HG02884 (cell line): ENCODE data around the gene S100A6.
A peak's percentile ranks its signal among the peaks of the same experiment; 100 is the strongest.
"Not testable (repeated sequence)": the region's sequence is repeated elsewhere in the genome, so short reads cannot be mapped to it uniquely, and the experiment has no call there.

Experiments used
- ATAC-seq: cut with Tn5 transposase; IDR thresholded peaks from one replicate; pipeline ENCODE4 v1.9.1; 2021; ENCODE audit warnings: mild to moderate bottlenecking, moderate library complexity; ENCODE audit not compliant: unreplicated experiment

S100A6 gene

GRCh38 chr1:153535242-153536011 is at the start of gene S100A6:
TSS of gene S100A6 (minus strand) at chr1:153535991. CDS start at chr1:153535339, 652 bp downstream.
- ATAC-seq, result peak; percentile 25

DNA sequence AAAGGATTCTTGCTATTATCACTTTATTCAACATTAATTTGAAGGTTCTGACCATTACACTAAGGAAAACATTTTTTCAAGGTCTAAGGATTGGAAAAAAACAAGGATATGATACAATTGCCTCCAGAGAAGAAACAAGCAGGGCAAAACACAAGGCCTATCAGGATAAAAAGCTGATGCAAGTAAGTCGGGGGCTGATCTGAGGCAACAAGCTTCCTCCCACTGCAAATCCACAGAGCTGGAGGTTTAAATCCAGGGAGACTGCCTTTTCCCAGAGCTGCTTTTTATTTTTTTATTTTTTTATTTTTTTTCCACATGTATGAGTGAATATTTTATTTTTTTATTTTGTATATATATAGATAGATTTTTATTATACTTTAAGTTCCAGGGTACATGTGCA is 49.2 kb upstream of the S100A6 start:
- ATAC-seq, result no peak

DNA sequence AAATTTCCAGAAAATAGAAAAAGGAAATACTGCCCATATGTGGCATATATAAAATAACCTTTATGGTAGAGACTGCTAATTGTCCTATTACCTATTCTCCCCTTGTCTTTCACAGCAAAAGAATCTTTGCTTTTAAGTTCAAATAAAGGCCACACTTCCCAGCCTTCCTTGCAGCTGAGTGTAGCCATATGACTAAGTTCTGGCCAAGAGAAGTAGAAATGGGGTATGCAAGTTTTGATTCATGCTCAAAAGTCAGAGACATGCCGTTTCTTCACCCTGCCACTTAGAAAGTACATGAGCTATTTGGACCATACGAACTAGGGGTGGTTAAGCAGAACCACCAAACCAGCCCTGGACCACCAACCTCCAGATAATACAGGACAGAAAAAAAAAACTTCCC is 48.2 kb upstream of the S100A6 start:
- no peak for ATAC-seq

DNA sequence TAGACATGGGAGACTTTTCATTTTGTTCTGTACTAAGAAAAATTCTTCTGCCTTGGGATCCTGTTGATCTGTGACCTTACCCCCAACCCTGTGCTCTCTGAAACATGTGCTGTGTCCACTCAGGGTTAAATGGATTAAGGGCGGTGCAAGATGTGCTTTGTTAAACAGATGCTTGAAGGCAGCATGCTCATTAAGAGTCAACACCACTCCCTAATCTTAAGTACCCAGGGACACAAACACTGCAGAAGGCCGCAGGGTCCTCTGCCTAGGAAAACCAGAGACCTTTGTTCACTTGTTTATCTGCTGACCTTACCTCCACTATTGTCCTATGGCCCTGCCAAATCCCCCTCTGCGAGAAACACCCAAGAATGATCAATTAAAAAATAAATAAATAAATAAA is 47.7 kb upstream of the S100A6 start:
- ATAC-seq, result not testable (repeated sequence)

DNA sequence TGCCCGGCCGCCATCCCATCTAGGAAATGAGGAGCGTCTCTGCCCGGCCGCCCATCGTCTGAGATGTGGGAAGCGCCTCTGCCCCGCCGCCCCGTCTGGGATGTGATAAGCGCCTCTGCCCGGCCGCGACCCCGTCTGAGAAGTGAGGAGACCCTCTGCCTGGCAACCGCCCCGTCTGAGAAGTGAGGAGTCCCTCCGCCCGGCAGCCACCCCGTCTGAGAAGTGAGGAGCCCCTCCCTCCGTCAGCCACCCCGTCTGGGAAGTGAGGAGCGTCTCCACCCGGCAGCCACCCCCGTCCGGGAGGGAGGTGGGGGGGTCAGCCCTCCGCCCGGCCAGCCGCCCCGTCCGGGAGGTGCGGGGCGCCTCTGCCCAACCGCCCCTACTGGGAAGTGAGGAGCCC is 47.0 kb upstream of the S100A6 start:
- not testable (repeated sequence) for ATAC-seq

DNA sequence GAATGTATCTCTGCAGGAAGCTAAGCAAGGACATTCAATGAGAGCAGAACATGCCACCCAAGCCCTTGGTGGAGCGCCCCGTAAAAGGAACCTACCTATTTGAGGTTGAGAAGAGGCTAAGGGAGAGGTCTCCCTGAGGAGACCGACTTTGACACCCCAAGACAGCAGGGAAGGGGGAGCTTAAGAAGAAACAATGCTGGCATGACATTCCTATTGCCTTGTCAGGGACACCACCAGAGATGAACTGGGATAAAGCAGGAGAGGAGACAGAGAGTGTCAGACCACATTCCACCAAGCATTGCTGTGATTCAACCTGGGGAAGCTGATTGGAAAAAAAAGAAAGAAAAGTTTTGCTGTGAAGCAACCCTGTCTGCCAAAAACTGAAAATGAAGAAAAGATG is 43.1 kb upstream of the S100A6 start:
- ATAC-seq, result no peak

DNA sequence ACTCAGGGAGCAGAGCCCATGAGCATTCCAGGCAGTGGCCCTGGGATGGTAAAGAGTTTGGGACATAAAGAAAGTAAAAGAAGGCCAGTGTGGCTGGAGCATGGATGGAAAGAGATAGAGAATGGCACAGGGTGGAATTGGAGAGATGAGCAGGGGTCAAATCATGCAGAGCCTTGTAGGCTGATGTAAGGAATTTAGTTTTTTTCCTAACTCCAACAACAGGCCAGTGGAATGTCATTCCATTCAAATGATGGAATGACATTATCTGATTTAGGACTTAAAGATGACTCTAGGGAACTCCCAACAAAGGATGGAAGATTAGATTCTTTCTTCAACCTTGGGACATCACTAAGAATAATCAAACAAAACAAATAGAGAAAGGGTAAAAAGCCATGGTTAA is 42.7 kb upstream of the S100A6 start:
- ATAC-seq, result no peak

DNA sequence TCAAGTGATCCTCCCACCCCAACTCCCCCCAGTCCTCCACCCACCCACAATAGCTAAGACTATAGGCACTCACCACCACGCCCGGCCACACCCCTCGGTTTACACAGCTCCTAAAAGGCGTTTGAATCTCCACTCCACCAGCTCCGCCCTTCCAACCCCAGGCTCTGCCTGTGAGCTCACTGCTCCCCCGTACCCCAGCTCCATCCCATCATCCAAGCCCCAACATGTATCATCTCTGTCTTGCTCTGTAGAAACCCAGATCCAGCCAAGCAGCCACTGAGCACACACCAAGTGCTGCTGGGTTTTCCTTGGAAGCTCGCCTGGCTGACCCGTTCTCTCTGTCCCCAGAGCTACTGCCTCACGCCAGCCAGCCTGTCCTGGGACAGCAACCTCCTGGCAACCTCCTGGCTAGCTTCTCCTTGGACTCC is 41.8 kb upstream of the S100A6 start:
- ATAC-seq, result no peak

DNA sequence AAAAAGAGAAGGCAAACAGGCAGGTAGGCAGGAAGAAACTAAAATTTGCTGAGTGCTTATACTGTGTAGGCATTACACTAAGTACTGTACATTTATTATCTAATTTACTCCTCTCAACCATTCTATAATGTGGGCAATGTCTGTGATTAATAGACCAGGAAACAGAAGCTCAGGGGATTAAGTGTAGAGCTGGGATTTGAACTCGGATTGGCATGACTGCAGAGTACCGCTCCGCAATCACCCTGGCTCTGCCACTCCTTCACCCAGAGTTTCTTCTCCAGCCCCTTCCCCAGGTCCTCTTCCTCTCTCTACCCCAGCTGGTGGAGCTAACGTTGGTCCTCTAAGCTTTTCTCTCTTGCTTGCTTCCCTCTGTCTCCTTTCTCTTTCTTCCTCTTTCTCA is 41.3 kb upstream of the S100A6 start:
- ATAC-seq, result no peak

GRCh38 chr1:153575497-153575896 is 39.7 kb upstream of the S100A6 start:
- ATAC-seq, result not testable (repeated sequence)

DNA sequence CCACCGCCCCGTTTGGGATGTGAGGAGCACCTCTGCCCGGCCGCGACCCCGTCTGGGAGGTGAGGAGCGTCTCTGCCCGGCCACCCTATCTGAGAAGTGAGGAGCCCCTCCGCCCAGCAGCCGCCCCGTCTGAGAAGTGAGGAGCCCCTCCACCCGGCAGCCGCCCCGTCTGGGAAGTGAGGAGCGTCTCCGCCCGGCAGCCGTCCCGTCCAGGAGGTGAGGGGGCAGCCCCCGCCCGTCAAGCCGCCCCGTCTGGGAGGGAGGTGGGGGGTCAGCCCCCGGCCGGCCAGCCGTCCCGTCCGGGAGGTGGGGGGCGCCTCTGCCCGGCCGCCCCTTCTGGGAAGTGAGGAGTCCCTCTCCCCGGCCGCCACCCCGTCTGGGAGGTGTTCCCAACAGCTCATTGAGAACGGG is 39.3 kb upstream of the S100A6 start:
- not testable (repeated sequence) for ATAC-seq

DNA sequence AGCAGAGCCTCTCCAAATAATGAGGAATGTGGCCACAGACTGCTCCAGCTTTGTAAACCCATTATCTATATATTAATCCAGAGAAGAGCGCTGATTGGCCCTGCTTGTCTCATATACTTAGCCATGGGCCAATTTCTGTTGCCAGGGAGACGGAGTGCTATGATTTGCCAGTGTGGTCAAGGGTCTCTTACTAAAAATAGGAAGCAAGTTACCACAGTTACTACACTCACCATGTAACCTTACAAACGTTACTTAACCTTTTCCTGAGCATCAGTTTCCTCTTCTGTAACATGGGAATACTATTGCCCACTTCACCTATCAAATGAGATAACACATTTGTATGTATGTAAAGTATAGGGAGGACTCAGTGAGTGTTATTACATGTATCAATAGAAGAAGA is 37.6 kb upstream of the S100A6 start:
- ATAC-seq, result no peak

DNA sequence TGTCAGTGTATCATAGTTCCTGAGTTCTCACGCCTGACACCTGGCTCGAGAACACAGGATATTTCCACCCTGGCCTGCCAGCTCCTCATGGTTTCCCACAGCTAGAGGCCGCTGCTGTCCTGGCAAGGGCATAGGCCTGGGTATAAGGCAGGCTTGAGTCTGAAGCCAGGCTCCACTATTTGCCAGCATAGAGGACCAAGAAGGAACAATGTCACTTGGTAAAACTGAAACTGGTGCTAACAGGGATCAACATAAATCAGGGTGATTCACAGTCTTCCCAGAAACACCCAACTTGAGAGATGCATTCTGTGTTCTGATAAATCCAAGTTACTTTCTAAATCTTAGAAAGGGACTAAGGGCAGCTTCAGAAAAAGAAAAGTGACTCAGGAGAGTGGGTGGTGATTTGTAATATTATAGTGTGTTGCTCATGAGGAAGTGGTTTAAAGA is 36.8 kb upstream of the S100A6 start:
- ATAC-seq, result no peak

DNA sequence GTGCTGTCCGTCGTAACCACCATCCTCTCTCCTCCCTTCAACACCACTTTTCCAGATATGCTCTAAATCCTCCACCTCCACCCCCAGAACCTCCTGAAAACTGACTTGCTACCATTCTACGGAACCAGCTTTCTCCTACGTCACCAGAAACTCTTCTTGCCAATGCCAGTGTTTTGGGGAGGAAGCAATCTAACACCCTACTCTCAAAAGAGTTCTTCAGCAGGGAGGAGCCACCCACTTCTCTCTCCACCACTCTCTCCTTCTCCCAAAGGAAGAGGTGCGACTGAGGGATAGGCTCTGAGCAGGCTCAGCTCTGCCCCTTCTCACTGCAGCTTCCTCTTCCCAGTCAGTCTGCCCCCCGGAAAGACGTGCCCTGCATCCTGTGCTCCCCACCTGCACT is 35.9 kb upstream of the S100A6 start:
- ATAC-seq, result no peak

- no peak for ATAC-seq
These were observed 35.1 kb upstream of the S100A6 start for GRCh38 chr1:153570874-153571273.

GRCh38 chr1:153569465-153569864 is 33.7 kb upstream of the S100A6 start:
- ATAC-seq, result no peak

- ATAC-seq, result no peak
These were observed 32.7 kb upstream of the S100A6 start for GRCh38 chr1:153568367-153569099.

DNA sequence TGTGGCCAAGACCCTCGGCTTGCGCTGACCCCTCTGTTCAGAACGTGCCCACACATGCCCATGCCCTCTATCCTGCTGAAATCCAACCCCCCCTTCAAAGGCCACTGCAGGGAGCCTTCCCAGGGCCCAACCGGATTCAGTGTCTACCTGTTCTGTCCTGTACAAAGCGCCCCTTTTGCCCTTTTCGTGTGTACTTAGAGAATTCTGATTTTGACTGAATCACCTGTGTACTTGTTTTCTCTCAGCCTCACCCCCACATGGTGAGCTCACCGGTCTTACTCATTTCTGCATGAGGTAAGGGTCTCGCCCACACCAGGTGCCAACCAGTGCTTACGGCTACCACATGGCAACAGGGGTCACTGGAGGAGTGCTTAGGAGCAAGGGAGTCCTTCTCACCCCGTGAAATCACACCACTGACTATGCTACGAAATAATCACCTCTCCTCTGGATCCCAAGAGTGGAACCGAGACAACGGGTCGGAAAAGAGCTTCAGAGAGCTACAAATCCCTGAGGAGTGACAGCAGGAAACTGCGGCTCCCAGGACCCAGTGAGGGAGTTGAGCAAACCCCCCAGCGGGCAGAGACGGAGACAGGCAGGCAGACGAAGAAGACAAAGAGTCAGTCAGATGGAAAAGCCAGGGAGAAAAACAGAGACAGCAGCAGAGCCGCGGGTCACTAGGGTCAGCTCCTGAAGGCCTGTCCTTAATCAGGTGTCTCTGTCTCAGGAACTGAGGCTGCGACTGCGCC is 32.0 kb upstream of the S100A6 start:
- no peak for ATAC-seq

DNA sequence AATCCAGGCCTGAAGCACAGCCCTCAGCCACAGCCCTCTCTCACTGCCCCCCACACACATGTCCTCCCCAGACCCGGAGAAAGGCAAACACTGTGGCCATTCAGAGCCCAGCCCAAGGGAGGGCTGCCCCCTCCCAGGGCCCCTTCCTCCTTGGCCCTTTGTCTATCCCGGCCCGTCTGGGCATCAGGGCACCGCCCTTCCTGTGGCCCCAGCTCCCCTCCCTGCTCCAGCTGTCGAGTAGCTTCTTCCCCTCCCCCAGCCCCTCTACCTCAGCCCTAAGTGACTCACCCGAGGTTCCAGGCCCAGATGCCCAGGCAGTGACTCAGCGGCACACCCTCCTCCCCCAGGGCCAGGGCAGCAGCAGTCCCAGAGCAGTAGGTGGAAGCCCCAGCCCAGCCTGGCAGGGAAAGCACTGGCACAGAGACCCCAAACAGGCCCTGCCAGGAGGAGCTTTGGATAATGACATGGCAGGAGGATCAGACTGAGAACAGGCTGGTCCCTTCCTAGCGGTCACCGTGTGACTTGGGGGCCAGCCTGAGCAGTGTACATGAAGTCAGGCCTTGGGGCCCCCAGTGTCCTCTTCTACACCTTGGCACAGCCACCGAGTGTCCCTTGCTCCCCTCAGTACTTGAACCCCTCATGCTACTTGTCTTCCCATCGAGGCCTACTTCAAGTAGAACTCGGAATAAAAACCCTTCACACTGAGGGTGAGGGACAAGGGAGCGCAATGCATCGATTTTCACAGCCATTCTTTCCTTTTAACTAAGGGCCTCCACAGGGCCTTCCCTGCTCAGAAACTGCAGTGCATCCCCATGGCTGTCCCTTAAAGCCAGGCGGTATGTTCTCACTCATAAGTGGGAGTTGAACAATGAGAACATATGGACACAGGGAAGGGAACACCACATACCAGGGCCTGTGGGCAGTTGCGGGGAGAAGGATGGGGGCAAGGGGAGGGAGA is 30.9 kb upstream of the S100A6 start:
- no peak for ATAC-seq
